DND-41 (cell line): ENCODE results near the gene DNAJC6.

Experiments
- ATAC-seq: fragments of 200-7000 bp; cut with Tn5 transposase; 3 replicates; pipeline ENCODE4 v1.9.1; 2021; ENCODE audit warnings: low read depth; ENCODE audit not compliant: insufficient read depth
- DNase-seq: peaks from one replicate; pipeline ENCODE4 v3.0.0-alpha.2; 2020
- H2AFZ ChIP-seq: 2 replicates; pipeline ENCODE4 v1.6.0; 2012; ENCODE audit warnings: low read depth, low read length
- H3K27ac ChIP-seq: 2 replicates; pipeline ENCODE4 v1.5.1; 2012; ENCODE audit warnings: low read length, inconsistent platforms
- H3K27me3 ChIP-seq: fragments of 200-600 bp; sonication (generic); 2 replicates; pipeline ENCODE4 v1.6.0; 2012; ENCODE audit warnings: low read length, mild to moderate bottlenecking, inconsistent platforms; ENCODE audit not compliant: insufficient read depth, poor library complexity
- H3K36me3 ChIP-seq: 2 replicates; pipeline ENCODE4 v1.5.1; 2012; ENCODE audit warnings: low read length, inconsistent platforms; ENCODE audit not compliant: insufficient read depth
- H3K4me1 ChIP-seq: 2 replicates; pipeline ENCODE4 v1.5.1; 2012; ENCODE audit warnings: mild to moderate bottlenecking, low read length; ENCODE audit not compliant: insufficient read depth
- H3K4me2 ChIP-seq: 2 replicates; pipeline ENCODE4 v1.6.0; 2012; ENCODE audit warnings: mild to moderate bottlenecking, moderate library complexity, low read length, inconsistent platforms; ENCODE audit not compliant: insufficient read depth
- H3K4me3 ChIP-seq, 2 experiments: fragments of 200-600 bp in 1 of 2; shearing (Covaris generic) in 1 of 2; 2 replicates each; pipeline ENCODE4 v1.5.1; 2012 to 2016; ENCODE audit warnings: inconsistent platforms in 2 of 2, low read length in 2 of 2, mild to moderate bottlenecking in 2 of 2, low read depth in 1 of 2, moderate library complexity in 1 of 2
- H3K79me2 ChIP-seq: 2 replicates; pipeline ENCODE4 v1.6.0; 2012; ENCODE audit warnings: low read length, inconsistent platforms; ENCODE audit not compliant: insufficient read depth
- H3K9ac ChIP-seq: 2 replicates; pipeline ENCODE4 v1.6.0; 2012; ENCODE audit warnings: low read depth, mild to moderate bottlenecking, inconsistent platforms, low read length, moderate library complexity
- H3K9me3 ChIP-seq: 2 replicates; pipeline ENCODE4 v1.5.1; 2012; ENCODE audit warnings: low read length, moderate library complexity, mild to moderate bottlenecking, inconsistent platforms; ENCODE audit not compliant: insufficient read depth, severe bottlenecking
- H4K20me1 ChIP-seq: 2 replicates; pipeline ENCODE4 v1.6.0; 2012; ENCODE audit warnings: low read length; ENCODE audit not compliant: insufficient read depth
- EZH2 ChIP-seq: IDR thresholded peaks from 3 replicates; pipeline ENCODE4 v1.6.1; 2012; ENCODE audit warnings: borderline replicate concordance, low read depth, mild to moderate bottlenecking, moderate library complexity, low read length, inconsistent platforms; ENCODE audit not compliant: severe bottlenecking
- TF ChIP-seq, protein P1 (sequence below): IDR thresholded peaks from 2 replicates; pipeline ENCODE4 v1.5.1; 2012; ENCODE audit warnings: borderline replicate concordance, low read length, moderate library complexity, mild to moderate bottlenecking; ENCODE audit not compliant: poor library complexity, severe bottlenecking; ENCODE audit errors: extremely low read depth

Gene DNAJC6

DNA sequence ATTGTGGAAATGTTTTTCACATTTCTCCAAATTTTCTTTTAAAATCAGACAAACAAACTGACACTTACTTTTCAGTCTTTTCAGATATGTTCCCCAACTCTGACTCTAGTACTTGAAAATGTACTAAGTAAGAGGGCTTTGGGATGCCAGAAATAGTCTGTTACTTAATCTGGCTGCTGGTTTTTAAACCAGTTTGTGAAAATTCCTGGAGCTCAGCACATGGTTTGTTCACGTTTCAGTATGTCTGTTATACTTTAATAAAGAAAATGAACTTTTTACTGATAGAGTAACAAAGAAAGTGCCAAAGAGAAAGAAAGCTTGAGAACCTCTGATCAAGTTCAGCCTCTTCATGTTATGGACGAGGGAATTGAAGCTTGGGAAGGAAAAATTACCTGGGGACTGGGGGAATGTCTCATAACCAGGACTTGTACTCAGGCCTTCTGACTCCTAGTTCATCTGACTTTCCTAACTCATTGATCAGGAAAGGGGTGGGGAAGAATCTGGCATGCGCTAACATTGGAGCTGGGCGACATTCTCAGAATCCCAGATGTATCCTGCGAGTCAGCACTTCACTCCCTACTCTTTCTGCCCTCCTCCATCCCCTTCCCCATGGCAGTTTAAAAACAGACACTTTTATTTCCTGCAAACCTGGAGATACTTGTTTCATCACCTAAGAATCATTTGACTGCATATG is 30.8 kb upstream of the DNAJC6 start:
- H3K36me3 ChIP-seq = no peaks in the 10 kb centered on the region
- no peak overlapping the region for H3K4me2 ChIP-seq
- H2AFZ ChIP-seq = no peak overlapping the region
- ATAC-seq (no peak), DNase-seq (no peak)
- H3K4me1 ChIP-seq = no peaks in the 10 kb centered on the region
- no peaks in the 10 kb centered on the region for H3K79me2 ChIP-seq
- no peaks in the 10 kb centered on the region for H3K9me3 ChIP-seq
- H3K27me3 ChIP-seq = no peaks in the 10 kb centered on the region
- TF ChIP-seq, protein P1, sequence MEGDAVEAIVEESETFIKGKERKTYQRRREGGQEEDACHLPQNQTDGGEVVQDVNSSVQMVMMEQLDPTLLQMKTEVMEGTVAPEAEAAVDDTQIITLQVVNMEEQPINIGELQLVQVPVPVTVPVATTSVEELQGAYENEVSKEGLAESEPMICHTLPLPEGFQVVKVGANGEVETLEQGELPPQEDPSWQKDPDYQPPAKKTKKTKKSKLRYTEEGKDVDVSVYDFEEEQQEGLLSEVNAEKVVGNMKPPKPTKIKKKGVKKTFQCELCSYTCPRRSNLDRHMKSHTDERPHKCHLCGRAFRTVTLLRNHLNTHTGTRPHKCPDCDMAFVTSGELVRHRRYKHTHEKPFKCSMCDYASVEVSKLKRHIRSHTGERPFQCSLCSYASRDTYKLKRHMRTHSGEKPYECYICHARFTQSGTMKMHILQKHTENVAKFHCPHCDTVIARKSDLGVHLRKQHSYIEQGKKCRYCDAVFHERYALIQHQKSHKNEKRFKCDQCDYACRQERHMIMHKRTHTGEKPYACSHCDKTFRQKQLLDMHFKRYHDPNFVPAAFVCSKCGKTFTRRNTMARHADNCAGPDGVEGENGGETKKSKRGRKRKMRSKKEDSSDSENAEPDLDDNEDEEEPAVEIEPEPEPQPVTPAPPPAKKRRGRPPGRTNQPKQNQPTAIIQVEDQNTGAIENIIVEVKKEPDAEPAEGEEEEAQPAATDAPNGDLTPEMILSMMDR = no peak
- no peak for TF ChIP-seq EZH2
- no peak overlapping the region for H3K27ac ChIP-seq
- H3K4me3 ChIP-seq = no peak overlapping the region
- no peaks in the 10 kb centered on the region; the same call in 1 of the 2 replicates for H4K20me1 ChIP-seq
- no peak overlapping the region for H3K9ac ChIP-seq

DNA sequence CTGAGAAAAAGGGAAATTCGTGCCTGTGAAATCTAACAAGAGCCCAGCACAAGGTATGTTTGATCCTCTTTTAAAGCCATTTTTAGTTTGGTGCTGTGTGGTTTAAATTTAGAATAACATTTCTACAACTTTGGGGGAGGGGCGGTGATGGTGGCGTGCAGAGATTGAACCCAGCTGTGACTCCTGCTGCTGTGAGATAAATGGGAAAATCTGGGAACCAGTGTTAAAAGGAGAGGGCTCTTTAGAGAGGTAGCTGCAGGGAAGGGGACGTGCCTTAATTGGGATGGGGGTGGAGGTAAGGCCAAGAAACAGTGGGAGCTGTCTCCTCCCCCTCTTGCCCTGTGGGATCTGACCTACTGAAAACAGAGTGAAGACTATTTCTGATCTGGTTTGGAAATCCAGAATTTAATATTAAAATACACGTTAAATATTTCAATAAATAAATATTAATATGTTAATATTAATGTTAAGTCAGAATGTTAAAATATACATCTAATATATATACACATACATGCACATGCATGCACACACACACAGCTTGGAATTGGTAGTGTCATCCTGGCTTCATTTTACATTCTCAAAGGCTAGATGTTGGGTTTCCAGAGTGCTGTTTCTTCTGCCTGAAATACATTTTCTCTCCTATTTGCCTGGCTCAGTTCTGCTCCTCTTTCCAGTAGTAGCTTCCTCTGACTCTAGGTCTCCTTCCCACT is 30.1 kb upstream of the DNAJC6 start:
- Histone ChIP-seq H3K9ac (no peak overlapping the region), H2AFZ (no peak overlapping the region), H3K27ac (no peak overlapping the region), H3K9me3 (no peaks in the 10 kb centered on the region), H3K4me3 (no peak overlapping the region), H3K4me1 (no peaks in the 10 kb centered on the region), H3K27me3 (no peaks in the 10 kb centered on the region), H3K79me2 (no peaks in the 10 kb centered on the region), H3K4me2 (no peak overlapping the region), H4K20me1 (no peaks in the 10 kb centered on the region; the same call in 1 of the 2 replicates), H3K36me3 (no peaks in the 10 kb centered on the region)
- TF ChIP-seq EZH2 = no peak
- TF ChIP-seq, protein P1 = no peak
- DNase-seq (no peak), ATAC-seq (no peak)

DNA sequence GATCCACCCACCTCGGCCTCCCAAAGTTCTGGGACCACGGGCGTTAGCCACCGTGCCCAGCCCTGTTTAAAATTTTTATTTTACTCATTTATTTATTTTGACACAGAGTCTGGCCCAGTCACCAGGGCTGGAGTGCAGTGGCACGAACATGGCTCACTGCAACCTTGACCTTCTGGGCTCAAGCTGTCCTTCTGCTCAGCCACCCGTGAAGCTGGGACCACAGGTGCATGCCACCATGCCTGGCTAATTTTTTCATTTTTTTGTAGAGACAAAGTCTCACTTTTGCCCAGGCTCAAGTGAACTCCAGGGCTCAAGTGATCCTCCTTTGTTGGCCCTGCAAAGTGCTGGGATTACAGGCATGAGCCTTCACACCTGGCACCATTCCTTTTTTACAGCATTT is 27.5 kb upstream of the DNAJC6 start:
- ATAC-seq (no peak), DNase-seq (no peak)
- Histone ChIP-seq H3K4me2 (no peak overlapping the region), H2AFZ (no peak overlapping the region), H3K27ac (no peak overlapping the region), H3K79me2 (no peaks in the 10 kb centered on the region), H3K4me3 (no peak overlapping the region), H3K9ac (no peak overlapping the region), H3K27me3 (no peaks in the 10 kb centered on the region), H3K9me3 (no peaks in the 10 kb centered on the region), H4K20me1 (no peaks in the 10 kb centered on the region; the same call in 1 of the 2 replicates), H3K36me3 (no peaks in the 10 kb centered on the region), H3K4me1 (no peaks in the 10 kb centered on the region)
- no peak for TF ChIP-seq EZH2
- TF ChIP-seq, protein P1 = no peak
